HCT116 (cell line): ENCODE data around the gene NUMA1.

Experiments used
- CTCF ChIP-seq, 3 experiments: fragments of 200-600 bp in 1 of 3; sonication (generic) in 1 of 3; IDR thresholded peaks in 2 of 3; conservative IDR thresholded peaks in 1 of 3; 2 replicates each; pipeline ENCODE4 v1.5.1; 2012 to 2017; ENCODE audit warnings: low read depth in 2 of 3, low read length in 2 of 3, antibody characterized with exemption in 1 of 3, borderline replicate concordance in 1 of 3, control low read depth in 1 of 3, mild to moderate bottlenecking in 1 of 3, mixed read lengths in 1 of 3, mixed run types in 1 of 3, moderate library complexity in 1 of 3; ENCODE audit not compliant: insufficient read depth in 1 of 3
- EZH2 ChIP-seq: fragments of 200-600 bp; sonication (generic); IDR thresholded peaks from 2 replicates; pipeline ENCODE4 v1.6.1; 2017; ENCODE audit warnings: antibody characterized with exemption, mixed run types
- JUND ChIP-seq: IDR thresholded peaks from 2 replicates; pipeline ENCODE4 v1.6.1; 2012
- MAX ChIP-seq: IDR thresholded peaks from 2 replicates; pipeline ENCODE4 v1.6.1; 2012
- TCF7L2 ChIP-seq: IDR thresholded peaks from 2 replicates; pipeline ENCODE4 v1.7.0; 2011; ENCODE audit warnings: borderline replicate concordance, inconsistent platforms; ENCODE audit not compliant: insufficient read depth, insufficient read length; ENCODE audit errors: extremely low read depth
- YY1 ChIP-seq: IDR thresholded peaks from 2 replicates; pipeline ENCODE4 v1.6.1; 2011; ENCODE audit warnings: low read length, low read depth, moderate library complexity, mild to moderate bottlenecking; ENCODE audit not compliant: insufficient replicate concordance; ENCODE audit errors: extremely low read depth
- TF ChIP-seq, protein P1 (sequence below): IDR thresholded peaks from 2 replicates; pipeline ENCODE4 v1.6.1; 2012

GRCh38 chr11:71999362-71999761, 81.0 kb downstream of the NUMA1 start:
- TF ChIP-seq CTCF (IDR thresholded peaks at IDR 0.05 in 2 of 3, conservative IDR thresholded peaks at IDR 0.05 in 1 of 3; ENCODE audit: borderline replicate concordance in 1 of 3, insufficient read depth in 1 of 3, low read depth in 2 of 3, low read length in 2 of 3), result no peak
- no peak for TF ChIP-seq MAX
- TF ChIP-seq, protein P1, sequence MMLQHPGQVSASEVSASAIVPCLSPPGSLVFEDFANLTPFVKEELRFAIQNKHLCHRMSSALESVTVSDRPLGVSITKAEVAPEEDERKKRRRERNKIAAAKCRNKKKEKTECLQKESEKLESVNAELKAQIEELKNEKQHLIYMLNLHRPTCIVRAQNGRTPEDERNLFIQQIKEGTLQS, result no peak
- no peak for TF ChIP-seq TCF7L2
- TF ChIP-seq EZH2, result no peak
- no peak for TF ChIP-seq JUND
- no peak for TF ChIP-seq YY1
